HG02610 (cell line): Measurements from ENCODE around the gene TICAM1.
"Not testable (repeated sequence)": the region's sequence is repeated elsewhere in the genome, so short reads cannot be mapped to it uniquely, and the experiment has no call there.

Source experiments
- ATAC-seq: cut with Tn5 transposase; IDR thresholded peaks from one replicate; pipeline ENCODE4 v1.9.1; 2021; ENCODE audit warnings: mild to moderate bottlenecking, moderate library complexity; ENCODE audit not compliant: unreplicated experiment

The TICAM1 gene

DNA sequence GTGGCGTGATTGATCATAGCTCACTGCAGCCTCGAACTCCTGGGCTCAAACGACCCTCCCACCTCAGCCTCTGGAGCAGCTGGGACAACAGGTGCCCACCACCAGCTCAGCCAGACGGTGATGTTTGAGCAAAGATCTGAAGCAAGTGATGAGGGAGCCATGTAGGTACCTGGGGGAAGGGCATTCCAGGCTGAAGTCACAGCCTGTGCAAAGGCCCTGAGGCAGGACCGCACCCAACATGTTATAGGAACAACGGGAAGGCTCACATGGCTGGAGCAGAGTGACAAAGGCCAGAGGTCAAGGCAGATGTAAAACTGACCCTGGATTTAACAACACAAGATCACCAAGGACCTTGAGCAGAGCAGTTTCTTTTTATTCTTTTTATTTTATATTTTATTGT, 25.1 kb downstream of the TICAM1 start:
- no peak for ATAC-seq

DNA sequence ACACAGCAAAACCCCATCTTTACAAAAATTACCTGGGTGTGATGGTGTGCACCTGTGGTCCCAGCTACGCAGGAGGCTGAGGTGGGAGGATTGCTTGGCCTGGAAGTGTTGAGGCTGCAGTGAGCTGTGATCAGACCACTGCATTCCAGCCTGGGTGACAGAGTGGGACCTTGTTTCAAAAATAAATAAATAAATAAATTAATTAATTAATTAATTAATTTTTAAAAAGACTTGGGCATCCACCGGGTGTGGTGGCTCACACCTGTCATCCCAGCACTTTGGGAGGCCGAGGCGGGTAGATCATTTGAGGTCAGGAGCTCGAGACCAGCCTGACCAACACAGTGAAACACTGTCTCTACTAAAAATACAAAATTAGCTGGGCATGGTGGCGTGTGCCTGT, 26.4 kb downstream of the TICAM1 start:
- not testable (repeated sequence) for ATAC-seq

DNA sequence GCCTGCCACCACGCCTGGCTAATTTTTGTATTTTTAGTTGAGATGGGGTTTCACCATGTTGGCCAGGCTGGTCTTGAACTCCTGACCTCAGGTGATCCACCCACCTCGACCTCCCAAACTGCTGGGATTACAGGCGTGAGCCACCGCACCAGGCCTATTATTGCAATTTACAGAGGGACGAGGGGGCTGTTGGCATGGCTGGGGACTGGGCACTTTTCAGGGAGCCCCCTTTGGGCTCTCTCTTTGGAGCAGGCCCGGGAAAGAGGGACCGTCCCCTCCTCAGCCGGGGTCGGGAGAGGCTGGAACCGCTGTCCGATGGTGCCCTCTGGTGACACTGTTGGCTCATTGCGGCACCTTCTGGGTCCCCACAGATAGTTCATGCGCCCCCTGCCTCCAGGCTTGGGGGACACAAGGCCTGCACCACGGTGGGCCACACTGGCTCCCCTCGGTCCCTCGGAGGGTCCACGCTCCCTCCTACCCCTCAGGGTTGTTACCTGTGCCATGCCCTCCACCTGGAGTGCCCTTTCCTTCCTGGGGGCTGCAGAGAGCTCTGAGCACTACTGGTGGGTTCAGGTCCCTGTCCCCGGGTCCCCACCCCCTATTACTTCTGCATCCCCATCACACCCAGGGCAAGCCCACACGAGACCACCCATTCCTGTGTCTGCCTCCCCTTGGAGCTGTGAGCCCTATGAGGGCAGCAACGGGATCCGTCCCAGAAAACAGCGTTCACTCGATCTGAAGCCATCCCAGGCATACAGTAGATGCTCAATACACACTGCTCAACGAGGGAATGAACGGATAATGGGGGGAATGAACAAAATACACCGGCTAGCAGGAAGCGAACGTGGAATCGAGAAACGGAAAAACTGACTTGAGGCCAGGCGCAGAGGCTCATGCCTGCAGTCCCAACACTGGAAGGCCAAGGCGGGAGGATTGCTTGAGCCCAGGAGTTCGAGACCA, 27.5 kb downstream of the TICAM1 start:
- no peak for ATAC-seq

- ATAC-seq: no peak
Measured at GRCh38 chr19:4802711-4803110, 28.8 kb downstream of the TICAM1 start.

DNA sequence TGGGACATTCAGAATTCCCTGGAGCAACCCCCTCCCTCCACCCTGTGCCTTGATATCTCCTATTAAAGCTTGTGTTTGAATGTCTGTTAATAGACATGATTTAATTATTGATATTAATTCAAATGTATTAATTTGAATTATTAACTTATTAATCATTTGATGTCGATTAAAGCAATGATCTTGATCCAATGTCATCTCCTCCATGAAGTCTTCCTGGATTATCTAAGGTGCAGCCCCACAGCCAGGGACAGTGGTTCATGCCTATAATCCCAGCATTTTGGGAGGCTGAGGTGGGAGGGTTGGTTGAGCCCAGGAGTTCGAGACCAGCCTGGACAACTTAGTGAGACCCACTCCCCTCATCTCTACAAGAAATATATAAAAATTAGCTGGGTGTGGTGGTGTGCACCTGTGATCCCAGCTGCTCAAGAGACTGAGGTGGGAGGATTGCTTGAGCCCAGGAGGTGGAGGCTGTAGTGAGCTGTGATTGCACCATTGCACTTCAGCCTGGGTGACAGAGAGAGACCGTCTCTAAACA, 30.4 kb downstream of the TICAM1 start:
- ATAC-seq: no peak

GRCh38 chr19:4800591-4801081, 30.9 kb downstream of the TICAM1 start:
- no peak for ATAC-seq

GRCh38 chr19:4795400-4795799, 36.1 kb downstream of the TICAM1 start:
- no peak for ATAC-seq

DNA sequence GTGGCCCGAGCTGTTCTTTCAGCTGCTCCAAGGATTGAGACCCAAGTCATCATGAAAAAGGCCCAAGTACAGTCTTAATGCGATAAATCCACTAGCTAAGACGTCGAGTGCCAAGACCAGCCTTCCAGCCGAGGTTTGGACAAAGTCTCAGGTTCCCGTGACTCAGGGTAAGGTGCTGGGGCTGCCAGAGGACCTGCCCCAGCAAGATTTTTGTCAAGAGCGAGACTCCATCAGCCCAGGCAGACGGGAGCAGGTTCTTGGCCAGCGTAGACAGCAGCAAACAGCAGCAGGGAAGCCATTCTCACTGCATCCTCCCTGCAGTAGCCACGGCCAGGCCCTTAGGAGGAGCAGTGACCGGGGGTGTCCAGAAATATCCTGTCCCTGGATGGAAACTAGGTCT, 36.5 kb downstream of the TICAM1 start:
- ATAC-seq: no peak

DNA sequence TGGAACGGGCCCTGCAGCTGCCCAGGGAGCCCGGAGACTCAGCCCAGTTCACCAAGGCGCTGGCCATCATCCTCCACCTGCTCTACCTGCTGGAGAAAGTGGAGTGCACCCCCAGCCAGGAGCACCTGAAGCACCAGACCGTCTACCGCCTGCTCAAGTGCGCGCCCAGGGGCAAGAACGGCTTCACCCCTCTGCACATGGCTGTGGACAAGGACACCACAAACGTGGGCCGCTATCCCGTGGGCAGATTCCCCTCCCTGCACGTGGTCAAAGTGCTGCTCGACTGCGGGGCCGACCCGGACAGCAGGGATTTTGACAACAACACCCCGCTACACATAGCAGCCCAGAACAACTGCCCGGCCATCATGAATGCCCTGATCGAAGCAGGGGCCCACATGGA, 38.2 kb downstream of the TICAM1 start:
- ATAC-seq: not testable (repeated sequence)

DNA sequence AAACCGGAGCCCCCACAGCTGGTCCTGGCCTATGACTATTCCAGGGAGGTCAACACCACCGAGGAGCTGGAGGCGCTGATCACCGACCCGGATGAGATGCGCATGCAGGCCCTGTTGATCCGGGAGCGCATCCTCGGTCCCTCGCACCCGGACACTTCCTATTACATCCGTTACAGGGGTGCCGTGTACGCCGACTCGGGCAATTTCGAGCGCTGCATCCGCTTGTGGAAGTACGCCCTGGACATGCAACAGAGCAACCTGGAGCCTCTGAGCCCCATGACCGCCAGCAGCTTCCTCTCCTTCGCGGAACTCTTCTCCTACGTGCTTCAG, 38.7 kb downstream of the TICAM1 start:
- not testable (repeated sequence) for ATAC-seq

- ATAC-seq: not testable (repeated sequence)
Measured at GRCh38 chr19:4792019-4792865, 39.3 kb downstream of the TICAM1 start.

DNA sequence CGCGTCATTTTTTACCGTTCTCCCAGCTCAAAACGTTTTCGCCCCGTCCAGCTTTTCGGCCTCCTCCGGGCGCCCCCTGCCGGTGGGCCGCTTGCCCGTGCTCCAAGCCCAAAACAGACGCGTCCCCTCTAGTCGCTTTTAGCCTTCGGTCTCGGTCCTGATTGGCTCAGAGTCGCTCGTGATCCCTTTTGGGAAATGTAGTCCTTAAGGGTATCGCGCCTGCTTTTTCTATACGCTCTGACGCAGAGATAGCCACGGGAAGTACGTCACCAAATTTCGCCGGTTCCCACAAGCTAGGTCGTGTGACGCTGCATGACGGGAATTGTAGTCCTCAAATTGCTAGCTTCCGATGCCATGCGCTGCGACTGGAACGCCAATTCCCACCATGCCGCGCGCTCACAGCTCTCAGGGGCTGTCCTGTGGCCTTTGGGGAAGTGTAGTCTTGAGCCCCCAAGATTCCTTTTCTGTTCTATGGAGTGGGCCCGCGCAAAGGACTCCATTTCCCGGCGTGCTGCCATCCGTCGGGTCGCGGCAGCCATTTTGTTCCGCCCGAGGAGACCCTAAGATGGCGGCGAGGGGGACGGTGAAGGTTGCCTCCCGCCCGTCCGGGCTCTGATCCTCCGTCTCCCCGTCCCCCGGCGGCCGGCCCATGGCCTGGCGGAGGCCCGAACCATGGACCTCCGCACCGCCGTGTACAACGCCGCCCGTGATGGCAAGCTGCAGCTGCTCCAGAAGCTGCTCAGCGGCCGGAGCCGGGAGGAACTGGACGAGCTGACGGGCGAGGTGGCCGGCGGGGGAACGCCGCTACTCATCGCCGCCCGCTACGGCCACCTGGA, 40.1 kb downstream of the TICAM1 start, which contains the start of gene FEM1A:
FEM1A (plus strand) TSS at position 552 of the 836 bp plus-strand sequence; CDS start at position 673, 121 bp downstream.
- ATAC-seq: peak; percentile 95

- ATAC-seq: not testable (repeated sequence)
Measured at GRCh38 chr19:4786412-4787016, 45.0 kb downstream of the TICAM1 start.

- ATAC-seq: no peak
Measured at GRCh38 chr19:4781801-4782200, 49.7 kb downstream of the TICAM1 start.

DNA sequence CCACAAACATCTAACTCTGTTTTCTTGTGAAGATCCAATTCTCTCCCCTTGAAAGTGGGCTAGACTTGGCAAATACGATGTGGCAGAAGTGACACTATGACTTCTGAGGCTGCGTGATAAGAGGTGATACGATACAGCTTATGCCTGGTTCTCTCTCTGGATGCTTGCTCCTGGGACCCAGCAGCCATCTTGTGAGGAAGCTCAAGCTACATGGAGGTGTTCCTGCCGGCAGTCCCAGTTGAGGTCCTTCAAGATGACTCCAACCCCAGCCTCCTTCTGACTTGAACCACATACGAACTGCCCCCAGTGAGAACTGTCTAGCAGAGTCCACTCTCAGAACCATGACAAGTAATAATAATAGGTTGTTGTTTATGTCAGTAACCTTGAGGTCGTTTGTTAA, 50.7 kb downstream of the TICAM1 start:
- no peak for ATAC-seq

DNA sequence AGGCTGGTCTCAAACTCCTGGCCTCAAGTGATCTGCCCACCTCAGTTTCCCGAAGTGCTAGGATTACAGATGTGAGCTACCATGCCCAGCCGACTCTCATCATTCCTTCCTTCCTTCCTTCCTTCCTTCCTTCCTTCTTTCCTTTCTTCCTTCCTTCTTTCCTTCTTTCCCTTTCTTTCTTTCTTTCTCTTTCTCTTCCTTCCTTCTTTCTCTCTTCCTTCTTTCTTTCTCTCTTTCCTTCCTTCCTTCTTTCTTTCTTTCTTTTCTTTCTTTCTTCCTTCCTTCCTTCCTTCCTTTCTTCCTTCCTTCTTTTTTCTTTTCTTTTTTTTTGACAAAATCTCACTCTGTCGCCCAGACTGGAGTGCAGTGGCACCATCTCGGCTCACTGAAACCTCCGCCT, 53.4 kb downstream of the TICAM1 start:
- not testable (repeated sequence) for ATAC-seq

- no peak for ATAC-seq
Measured at GRCh38 chr19:4776436-4777211, 54.9 kb downstream of the TICAM1 start.

GRCh38 chr19:4775627-4776152, 55.8 kb downstream of the TICAM1 start:
- ATAC-seq: no peak

GRCh38 chr19:4774136-4774535, 57.4 kb downstream of the TICAM1 start:
- no peak for ATAC-seq
